GM12801 (cell line): ENCODE results near the gene RPL22.

Experiments
- TF ChIP-seq, protein P1 (sequence below): IDR thresholded peaks from one replicate; pipeline ENCODE4 v1.5.1; 2011; ENCODE audit warnings: control low read depth; ENCODE audit not compliant: insufficient read length; ENCODE audit errors: extremely low read depth

The RPL22 gene

DNA sequence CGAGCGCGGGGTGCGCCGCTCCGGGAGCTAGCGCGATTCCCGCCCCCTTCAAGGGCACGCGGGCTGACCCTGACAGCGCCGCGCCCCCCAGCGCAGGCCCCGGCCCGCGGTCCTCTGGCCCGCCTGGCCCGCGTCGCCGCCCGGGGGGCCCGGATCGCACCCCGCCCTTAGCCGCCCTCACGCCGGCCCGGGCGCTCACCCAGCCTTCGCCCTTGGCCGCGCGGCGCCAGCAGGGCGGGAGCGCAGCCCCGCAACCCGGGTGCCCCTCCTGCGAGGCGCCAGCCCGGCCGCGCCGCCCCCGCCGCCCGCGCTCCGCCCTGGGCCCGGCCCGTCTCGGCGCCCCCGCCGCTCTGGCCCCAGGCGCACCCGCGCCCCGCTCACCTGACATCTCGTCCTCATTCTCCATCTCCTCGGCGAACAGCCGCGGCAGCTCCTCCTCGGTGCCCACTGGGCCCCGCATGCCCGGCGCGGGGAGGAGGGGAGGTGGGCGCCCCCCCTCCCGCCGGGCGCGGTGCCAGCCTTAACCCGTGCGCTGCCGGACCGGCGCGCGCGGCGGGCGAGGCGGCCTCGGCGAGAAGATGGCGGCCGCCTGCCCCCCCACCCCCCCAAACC, 19.7 kb downstream of the RPL22 start:
- TF ChIP-seq, protein P1, sequence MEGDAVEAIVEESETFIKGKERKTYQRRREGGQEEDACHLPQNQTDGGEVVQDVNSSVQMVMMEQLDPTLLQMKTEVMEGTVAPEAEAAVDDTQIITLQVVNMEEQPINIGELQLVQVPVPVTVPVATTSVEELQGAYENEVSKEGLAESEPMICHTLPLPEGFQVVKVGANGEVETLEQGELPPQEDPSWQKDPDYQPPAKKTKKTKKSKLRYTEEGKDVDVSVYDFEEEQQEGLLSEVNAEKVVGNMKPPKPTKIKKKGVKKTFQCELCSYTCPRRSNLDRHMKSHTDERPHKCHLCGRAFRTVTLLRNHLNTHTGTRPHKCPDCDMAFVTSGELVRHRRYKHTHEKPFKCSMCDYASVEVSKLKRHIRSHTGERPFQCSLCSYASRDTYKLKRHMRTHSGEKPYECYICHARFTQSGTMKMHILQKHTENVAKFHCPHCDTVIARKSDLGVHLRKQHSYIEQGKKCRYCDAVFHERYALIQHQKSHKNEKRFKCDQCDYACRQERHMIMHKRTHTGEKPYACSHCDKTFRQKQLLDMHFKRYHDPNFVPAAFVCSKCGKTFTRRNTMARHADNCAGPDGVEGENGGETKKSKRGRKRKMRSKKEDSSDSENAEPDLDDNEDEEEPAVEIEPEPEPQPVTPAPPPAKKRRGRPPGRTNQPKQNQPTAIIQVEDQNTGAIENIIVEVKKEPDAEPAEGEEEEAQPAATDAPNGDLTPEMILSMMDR: no peak

DNA sequence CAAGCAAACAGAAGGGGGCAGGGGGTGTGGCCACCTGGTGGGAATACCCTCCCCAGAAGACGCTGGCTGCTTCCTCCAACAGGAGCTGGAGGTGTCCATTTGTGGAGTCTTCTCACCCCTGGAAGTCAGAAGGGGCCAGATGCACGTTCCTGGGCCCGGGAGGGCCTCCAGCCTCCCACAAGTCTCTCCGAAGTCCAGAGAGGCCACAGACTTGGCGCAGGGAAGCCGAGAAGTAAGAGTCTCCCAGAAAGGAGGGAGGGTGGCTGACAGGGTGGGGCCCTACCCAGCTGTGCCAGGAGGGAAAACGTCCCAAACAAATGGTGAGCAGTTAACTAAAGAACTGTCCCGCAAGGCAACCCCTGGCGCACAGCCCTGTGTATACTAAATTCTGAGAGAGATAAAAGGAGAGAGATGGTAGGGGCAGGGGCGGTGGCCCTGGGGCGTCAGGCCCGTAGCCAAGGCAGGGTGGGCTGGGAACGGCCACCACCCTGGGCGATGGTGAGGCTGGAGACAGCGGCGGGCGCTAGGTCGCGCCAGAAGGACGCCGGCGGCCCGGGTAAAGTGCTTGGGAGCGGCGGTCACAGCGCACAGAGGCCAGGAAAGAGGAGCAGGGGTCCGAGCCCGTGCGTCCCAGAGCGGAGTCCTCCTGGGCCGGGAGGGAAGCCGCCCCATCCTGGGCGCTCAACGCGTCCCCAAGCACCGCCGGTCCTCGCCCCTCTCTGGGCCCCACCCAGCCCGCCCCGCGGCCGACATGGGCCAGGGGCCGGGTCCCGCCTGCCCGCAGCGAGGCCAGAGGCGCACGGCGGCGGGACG, 20.4 kb downstream of the RPL22 start:
- TF ChIP-seq, protein P1: no peak

DNA sequence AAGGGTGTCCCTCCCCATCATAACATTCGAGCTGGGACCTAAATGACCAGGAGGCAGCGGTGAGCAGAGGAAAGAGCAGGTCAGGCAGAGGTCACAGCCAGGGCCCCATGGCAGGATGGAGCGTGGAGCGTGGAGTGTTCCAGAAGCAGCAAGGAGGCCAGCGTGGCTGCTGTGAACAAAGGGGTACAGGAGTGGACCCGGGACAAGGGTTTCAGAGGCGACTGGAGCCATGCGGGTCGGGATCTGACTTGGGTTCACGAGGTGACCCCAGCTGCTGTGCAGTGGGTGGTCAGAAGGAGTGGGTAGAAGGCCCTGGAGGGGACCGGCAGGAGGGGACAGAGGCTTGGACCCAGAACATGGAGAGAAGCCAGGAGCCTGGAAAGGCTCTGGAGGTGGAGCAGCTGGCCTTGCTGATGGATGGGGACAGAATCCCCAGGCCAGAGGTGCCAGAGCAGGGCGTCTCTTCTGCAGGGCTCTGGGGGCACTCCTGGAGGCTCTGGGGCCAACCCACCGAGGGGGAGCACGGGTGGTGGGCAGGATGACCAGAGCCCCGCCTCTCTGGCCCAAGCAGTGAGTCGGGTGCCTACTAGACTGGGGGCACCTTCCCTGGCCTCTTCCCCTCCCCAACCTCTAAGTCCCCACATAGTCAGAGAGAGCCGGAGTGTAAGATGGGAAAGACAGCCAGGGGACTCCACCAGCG, 21.6 kb downstream of the RPL22 start:
- TF ChIP-seq, protein P1: no peak

DNA sequence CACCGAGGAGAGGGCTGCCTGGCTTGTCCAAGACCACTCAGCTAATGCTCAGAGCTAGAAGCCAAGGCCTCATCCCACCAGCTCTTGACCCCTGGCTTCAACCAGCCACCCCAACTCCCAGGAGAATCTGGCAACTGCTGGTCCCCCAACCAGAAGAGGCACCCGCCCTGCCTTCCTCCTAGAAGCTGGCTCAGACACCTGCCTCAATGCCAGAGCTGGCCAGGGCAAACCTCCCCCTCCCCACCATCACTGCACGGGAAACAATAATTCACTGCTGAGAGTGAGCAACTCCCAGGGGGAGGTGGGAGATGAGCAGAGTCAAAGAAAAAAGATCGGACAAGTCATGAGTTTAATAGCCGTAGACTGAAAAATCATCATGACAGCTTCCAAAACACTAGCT, 22.6 kb downstream of the RPL22 start:
- TF ChIP-seq, protein P1: no peak

DNA sequence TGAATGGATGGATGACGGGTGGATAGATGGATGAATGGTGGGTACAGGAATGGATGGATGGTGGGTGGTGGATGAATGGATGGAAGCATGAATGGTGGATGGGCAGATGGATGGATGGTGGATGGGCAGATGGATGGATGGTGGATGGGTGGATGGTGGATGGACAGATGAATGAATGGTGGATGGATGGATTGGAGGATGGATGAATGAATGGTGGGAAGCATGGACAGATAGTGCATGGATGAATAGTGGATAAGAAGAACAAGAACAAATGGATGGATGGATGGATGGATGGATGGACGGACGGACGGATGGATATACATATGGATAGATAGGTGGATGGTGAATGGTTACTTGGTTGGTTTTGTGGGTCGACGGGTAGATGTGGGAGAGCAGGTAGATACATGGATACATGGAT, 24.0 kb downstream of the RPL22 start:
- TF ChIP-seq, protein P1: no peak

DNA sequence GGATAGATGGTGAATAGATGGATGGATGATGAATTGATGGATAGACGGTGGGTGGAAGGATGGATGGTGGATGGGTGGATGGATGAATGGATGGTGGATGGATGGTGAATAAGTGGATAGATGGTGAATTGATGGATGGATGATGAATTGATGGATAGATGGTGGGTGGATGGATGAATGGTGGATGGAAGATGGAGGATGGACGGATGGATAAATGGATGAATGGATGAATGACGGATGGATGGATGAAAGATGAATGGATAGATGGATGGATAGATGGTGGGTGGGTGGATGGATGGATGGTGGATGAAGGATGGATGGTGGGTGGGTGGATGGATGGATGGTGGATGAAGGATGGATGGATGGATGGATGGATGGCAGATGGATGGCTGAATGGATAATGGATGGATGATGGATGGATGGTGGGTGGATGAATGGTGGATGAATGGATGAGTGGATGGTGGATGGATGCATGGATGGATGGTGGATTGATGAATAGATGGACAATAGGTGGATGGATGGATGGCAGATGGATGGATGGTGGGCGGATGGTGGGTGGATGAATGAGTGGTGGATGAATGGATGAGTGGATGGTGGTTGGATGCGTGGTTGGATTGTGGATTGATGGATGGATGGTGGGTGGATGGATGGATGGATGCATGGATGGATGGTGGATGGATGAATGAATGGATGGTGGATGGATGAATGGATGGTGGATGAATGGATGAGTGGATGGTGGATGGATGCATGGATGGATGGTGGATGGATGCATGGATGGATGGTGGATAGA, 24.6 kb downstream of the RPL22 start:
- TF ChIP-seq, protein P1: no peak

DNA sequence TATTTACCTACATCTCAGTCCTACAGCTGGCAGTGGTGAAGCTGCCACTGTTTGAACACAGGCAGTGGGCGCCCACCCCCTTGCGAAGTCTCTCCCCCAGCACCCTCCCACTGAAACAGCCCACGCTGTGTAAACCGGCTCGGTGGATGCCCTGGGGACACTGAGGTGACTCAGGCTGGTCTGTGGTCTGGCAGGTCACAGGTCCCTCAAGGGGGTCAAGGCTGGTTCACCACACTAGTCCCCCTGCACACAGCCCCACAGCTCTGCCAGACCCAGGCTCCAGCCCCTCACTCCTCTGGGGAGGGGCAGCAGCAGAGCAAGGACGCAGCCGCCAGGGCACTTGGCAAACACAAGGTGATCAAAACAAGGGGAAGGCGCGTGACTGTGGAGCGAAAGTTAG, 26.8 kb downstream of the RPL22 start:
- TF ChIP-seq, protein P1: no peak
